Mesothelial cell of epicardium (in vitro differentiated cells): ENCODE results near the gene ATG3. TPM values are rescaled to one million over a fixed set of nuclear protein-coding genes. Genes with fewer than 3 reads are reported as not detected.
"Not testable (repeated sequence)": the region's sequence is repeated elsewhere in the genome, so short reads cannot be mapped to it uniquely, and the experiment has no call there.

Experiments used
- DNase-seq, 2 experiments: peaks; one replicate each; pipeline ENCODE4 v3.0.0; 2021; ENCODE audit warnings: low spot score in 2 of 2; ENCODE audit not compliant: unreplicated experiment in 2 of 2
- H3K27ac Mint-ChIP-seq: 2 replicates; pipeline ENCODE4 v1.8.0; 2021; ENCODE audit warnings: mixed read lengths
- H3K27me3 Mint-ChIP-seq: 2 replicates; pipeline ENCODE4 v1.8.0; 2021; ENCODE audit warnings: low read depth, mixed read lengths
- H3K36me3 Mint-ChIP-seq: 2 replicates; pipeline ENCODE4 v1.8.0; 2021; ENCODE audit warnings: mixed read lengths
- H3K4me1 Mint-ChIP-seq: 2 replicates; pipeline ENCODE4 v1.8.0; 2021; ENCODE audit warnings: mixed read lengths
- H3K4me3 Mint-ChIP-seq: 2 replicates; pipeline ENCODE4 v1.8.0; 2021; ENCODE audit warnings: mild to moderate bottlenecking, moderate library complexity, mixed read lengths
- H3K9me3 Mint-ChIP-seq: 2 replicates; pipeline ENCODE4 v1.8.0; 2021; ENCODE audit warnings: mixed read lengths
- total RNA-seq: library from RNA; stranded (reverse); gene quantifications from 3 replicates; pipeline ENCODE4 v1.2.1, GENCODE V29; 2021
- TF ChIP-seq, protein P1 (sequence below): fragments of 200-600 bp; sonication (generic); IDR thresholded peaks from one replicate; pipeline ENCODE4 v1.5.0; 2021; ENCODE audit warnings: antibody characterized with exemption; ENCODE audit not compliant: unreplicated experiment

ATG3 gene
- total RNA-seq, 1 donor from 2014 or later, result 25.9 TPM

DNA sequence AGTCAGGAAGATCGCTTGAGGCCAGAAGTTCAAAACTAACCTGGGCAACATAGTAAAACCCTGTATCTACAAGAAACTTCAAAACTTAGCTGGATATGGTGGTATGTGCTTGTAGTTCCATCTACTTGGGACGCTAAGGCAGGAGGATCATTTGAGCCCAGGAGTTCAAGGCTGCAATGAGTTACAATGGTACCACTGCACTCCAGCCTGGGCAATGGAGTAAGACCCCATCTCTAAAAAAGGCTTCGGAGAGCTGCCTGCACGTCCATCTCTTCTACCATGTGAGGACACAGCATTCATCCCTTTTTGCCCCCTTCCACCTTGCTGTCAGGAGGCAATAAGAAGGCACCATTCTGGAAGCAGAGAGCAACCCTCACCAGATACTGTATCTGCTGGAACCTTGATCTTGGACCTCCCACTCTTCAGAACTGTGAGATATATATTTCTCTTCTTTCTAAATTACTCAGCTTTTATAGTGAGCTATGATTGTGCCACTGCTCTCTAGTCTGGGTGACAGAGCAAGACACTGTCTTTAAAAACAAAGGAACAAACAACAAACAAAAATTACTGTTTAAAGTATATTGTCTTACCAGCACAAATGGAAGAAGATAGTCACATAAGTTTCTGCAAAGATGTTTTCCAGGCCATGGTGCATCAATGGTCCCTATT, 58.3 kb downstream of the ATG3 start:
- Mint-ChIP-seq H3K27me3 (no peaks in the 10 kb centered on the region), H3K4me3 (no peak overlapping the region), H3K4me1 (no peaks in the 10 kb centered on the region), H3K36me3 (no peaks in the 10 kb centered on the region), H3K9me3 (no peaks in the 10 kb centered on the region), H3K27ac (no peak overlapping the region)
- DNase-seq, result no peak
- TF ChIP-seq, protein P1, sequence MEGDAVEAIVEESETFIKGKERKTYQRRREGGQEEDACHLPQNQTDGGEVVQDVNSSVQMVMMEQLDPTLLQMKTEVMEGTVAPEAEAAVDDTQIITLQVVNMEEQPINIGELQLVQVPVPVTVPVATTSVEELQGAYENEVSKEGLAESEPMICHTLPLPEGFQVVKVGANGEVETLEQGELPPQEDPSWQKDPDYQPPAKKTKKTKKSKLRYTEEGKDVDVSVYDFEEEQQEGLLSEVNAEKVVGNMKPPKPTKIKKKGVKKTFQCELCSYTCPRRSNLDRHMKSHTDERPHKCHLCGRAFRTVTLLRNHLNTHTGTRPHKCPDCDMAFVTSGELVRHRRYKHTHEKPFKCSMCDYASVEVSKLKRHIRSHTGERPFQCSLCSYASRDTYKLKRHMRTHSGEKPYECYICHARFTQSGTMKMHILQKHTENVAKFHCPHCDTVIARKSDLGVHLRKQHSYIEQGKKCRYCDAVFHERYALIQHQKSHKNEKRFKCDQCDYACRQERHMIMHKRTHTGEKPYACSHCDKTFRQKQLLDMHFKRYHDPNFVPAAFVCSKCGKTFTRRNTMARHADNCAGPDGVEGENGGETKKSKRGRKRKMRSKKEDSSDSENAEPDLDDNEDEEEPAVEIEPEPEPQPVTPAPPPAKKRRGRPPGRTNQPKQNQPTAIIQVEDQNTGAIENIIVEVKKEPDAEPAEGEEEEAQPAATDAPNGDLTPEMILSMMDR, result no peak

DNA sequence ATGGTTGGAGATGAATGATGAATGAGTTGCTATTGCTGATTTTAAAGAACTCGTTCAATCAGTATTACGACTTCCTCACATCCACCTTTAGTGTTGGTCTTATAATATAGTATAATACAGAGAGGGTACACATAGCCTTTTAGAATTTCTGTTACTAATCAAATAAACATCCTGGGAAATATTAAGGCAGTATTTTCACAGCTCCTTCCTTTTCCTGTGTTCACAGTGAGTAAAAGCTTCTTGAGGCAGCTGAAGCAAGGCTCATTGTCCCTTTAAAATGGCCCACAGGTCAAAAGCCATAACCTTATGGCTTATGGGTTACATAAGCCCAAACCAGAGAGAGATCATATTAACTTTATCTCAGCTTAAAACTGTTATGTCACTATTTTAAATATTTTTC, 61.1 kb downstream of the ATG3 start:
- H3K27ac Mint-ChIP-seq, result no peak overlapping the region
- peaks cover 6% of the 10 kb centered on the region for H3K4me1 Mint-ChIP-seq
- no peaks in the 10 kb centered on the region for H3K27me3 Mint-ChIP-seq
- no peak for DNase-seq
- H3K36me3 Mint-ChIP-seq, result no peaks in the 10 kb centered on the region
- TF ChIP-seq, protein P1, result no peak
- H3K9me3 Mint-ChIP-seq, result no peaks in the 10 kb centered on the region
- no peak overlapping the region for H3K4me3 Mint-ChIP-seq

DNA sequence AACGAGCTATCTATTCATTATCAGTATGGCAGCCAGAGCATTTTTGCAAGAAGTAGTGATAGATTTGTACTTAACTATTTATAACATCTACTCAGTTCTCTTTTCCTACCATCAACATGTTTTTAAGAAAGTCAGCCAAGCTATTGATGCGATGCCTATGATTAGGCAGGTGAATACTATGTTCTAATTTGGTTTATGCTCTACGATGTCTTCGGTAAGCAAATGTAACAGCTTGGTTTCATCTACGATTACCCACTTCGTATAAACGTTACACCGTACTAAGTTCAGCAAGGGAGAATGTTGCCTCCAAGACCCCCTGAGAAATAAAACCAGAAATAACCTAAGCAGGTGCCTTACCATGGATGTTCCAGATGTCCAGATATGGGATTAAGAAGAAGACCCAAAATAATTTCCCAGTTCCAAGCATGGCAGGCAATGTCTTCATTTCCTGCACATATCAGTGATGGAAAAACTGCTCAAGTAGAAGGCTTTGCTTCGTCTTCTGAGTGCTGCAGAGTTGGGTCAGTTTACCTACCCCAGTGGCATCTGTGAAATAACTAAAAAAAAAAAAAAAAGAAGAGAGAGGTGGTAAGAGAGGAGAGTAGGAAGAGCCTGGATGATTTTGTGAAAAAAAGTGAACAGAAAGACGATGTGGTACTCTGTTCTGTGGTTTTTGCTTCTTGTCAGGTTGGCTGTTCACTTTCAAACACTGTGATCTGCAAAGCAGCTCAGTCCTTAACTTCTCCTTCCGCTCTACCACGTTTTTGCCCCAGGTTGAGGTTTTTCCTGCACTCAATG, 62.6 kb downstream of the ATG3 start, which contains the start of gene BTLA:
BTLA (minus strand) TSS at position 559 of the 798 bp plus-strand sequence; CDS start at position 445, 114 bp downstream.
- peaks cover 5% of the 10 kb centered on the region for H3K9me3 Mint-ChIP-seq
- H3K4me1 Mint-ChIP-seq, result peaks cover 8% of the 10 kb centered on the region
- H3K36me3 Mint-ChIP-seq, result no peaks in the 10 kb centered on the region
- no peaks in the 10 kb centered on the region for H3K27me3 Mint-ChIP-seq
- no peak within 1 kb of the TSS for H3K27ac Mint-ChIP-seq
- TF ChIP-seq, protein P1, result no peak
- no peak for DNase-seq
- H3K4me3 Mint-ChIP-seq, result no peak within 1 kb of the TSS

DNA sequence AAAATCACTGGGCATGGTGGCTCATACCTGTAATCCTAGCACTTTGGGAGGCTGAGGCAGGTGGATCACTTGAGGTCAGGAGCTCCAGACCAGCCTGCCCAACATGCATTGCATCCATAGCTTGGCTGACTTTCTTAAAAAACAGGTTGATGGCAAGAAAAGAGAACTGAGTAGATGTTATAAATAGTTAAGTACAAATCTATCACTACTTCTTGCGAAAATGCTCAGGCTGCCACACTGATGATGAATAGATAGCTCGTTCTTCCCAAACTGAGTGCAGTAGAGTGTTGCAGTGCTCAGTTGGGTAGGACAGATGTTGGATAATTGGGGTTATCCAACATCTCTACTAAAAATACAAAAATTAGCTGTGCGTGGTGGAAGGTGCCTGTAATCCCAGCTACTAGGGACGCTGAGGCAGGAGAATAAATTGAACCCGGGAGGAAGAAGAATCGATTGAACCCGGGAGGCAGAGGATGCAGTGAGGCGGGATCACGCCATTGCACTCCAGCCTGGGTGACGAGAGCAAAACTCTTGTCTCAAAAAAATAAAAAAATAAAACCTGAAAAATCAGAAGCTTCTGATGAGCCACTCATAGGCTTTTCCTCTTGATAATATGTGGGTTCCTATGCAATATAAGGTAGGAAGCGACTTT, 63.7 kb downstream of the ATG3 start:
- DNase-seq, result no peak
- Mint-ChIP-seq H3K27ac (no peak overlapping the region), H3K27me3 (no peaks in the 10 kb centered on the region), H3K4me3 (no peak overlapping the region), H3K9me3 (peaks cover 7% of the 10 kb centered on the region), H3K4me1 (peaks cover 8% of the 10 kb centered on the region), H3K36me3 (no peaks in the 10 kb centered on the region)
- TF ChIP-seq, protein P1, result no peak

DNA sequence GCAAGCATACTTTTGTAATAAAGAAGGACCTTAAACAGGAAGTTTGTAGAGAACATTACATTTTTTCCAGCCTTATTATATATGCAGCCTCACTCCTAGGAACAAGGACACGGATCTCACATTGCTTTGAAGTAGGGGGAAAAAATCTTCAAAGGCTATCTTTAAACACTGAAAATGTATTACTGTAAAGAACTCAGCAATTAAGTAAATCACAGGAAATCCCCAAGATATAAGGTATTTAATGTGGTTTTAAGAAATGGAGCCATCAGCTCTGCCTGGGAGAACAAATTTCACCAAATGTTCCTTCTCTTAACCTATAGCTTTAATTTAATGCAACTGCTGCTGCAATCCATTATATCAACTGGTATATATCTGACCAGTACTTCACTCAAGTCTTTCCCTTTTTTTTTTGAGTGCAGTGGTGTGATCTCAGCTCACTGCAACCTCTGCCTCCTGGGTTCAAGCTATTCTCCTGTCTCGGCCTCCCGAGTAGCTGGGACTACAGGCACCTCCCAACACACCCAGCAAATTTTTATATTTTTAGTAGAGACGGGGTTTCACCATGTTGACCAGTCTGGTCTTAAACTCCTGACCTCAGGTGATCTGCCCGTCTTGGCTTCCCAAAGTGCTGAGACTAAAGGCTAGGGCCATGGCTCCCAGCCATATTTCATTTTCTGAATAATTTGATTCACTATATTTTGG, 65.2 kb downstream of the ATG3 start:
- Mint-ChIP-seq H3K4me1 (peaks cover 8% of the 10 kb centered on the region), H3K27ac (peak overlapping the region; percentile 52)
- DNase-seq, result no peak

DNA sequence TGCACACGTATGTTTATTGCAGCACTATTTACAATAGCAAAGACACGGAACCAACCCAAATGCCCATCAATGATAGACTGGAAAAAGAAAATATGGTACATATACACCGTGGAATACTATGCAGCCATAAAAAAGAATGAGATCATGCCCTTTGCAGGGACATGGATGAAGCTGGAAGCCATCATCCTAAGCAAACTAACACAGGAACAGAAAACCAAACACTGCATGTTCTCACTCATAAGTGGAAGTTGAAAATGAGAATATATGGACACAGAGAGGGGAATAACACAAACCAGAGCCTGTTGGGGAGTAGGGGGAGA, 67.4 kb downstream of the ATG3 start:
- H3K4me3 Mint-ChIP-seq, H3K27ac Mint-ChIP-seq, H3K27me3 Mint-ChIP-seq, H3K36me3 Mint-ChIP-seq, DNase-seq, H3K4me1 Mint-ChIP-seq, H3K9me3 Mint-ChIP-seq: not testable (repeated sequence)

More for the DNA sequence above, 65.2 kb downstream of the ATG3 start:
- no peak overlapping the region for H3K4me3 Mint-ChIP-seq
- TF ChIP-seq, protein P1, result no peak
- H3K9me3 Mint-ChIP-seq, result peaks cover 7% of the 10 kb centered on the region
- H3K36me3 Mint-ChIP-seq, result no peaks in the 10 kb centered on the region
- H3K27me3 Mint-ChIP-seq, result no peaks in the 10 kb centered on the region
